HFFc6 (cell line): ENCODE measurements around the gene OTOA. TPM values are rescaled to one million over a fixed set of nuclear protein-coding genes. Genes with fewer than 3 reads are reported as not detected.
"Not testable (repeated sequence)": the region's sequence is repeated elsewhere in the genome, so short reads cannot be mapped to it uniquely, and the experiment has no call there.

Experiments
- DNase-seq: peaks from one replicate; pipeline ENCODE4 v3.0.0-alpha.2; 2018
- H3K27ac Mint-ChIP-seq: 2 replicates; pipeline ENCODE4 v1.8.0; 2020; ENCODE audit warnings: mild to moderate bottlenecking, mixed read lengths
- H3K27me3 Mint-ChIP-seq: 2 replicates; pipeline ENCODE4 v1.8.0; 2021; ENCODE audit warnings: mild to moderate bottlenecking, moderate library complexity, mixed read lengths; ENCODE audit not compliant: insufficient read depth
- H3K36me3 Mint-ChIP-seq: 2 replicates; pipeline ENCODE4 v1.8.0; 2021; ENCODE audit warnings: low read depth, mixed read lengths
- H3K4me1 Mint-ChIP-seq: 2 replicates; pipeline ENCODE4 v1.8.0; 2020; ENCODE audit warnings: low read depth, mixed read lengths
- H3K4me3 Mint-ChIP-seq: 2 replicates; pipeline ENCODE4 v1.8.0; 2020; ENCODE audit warnings: mild to moderate bottlenecking, moderate library complexity, mixed read lengths
- H3K9me3 Mint-ChIP-seq: 2 replicates; pipeline ENCODE4 v1.8.0; 2020; ENCODE audit warnings: mild to moderate bottlenecking, mixed read lengths
- total RNA-seq, 6 experiments: library from RNA; stranded (reverse); fragmentation: NEBNext Ultra II Directional; extraction: Animal tissue kit (Norgen Biotek cat#: 25700); gene quantifications; 2 replicates in 1 of 6; 3 replicates in 5 of 6; pipeline ENCODE4 v1.2.3, GENCODE V29; 2021
- TF ChIP-seq, protein P1 (sequence below): fragments of 200-600 bp; sonication (generic); IDR thresholded peaks from 2 replicates; pipeline ENCODE4 v1.5.0; 2021; ENCODE audit warnings: antibody characterized with exemption, mild to moderate bottlenecking

OTOA gene
- total RNA-seq, 6 experiments from 2014 or later = not detected

- no peak overlapping the region for H3K4me3 Mint-ChIP-seq
- H3K27me3 Mint-ChIP-seq = peaks cover 18% of the 10 kb centered on the region
- no peaks in the 10 kb centered on the region for H3K9me3 Mint-ChIP-seq
- H3K27ac Mint-ChIP-seq = no peak overlapping the region
- H3K4me1 Mint-ChIP-seq = no peaks in the 10 kb centered on the region
- H3K36me3 Mint-ChIP-seq = no peaks in the 10 kb centered on the region
- TF ChIP-seq, protein P1, sequence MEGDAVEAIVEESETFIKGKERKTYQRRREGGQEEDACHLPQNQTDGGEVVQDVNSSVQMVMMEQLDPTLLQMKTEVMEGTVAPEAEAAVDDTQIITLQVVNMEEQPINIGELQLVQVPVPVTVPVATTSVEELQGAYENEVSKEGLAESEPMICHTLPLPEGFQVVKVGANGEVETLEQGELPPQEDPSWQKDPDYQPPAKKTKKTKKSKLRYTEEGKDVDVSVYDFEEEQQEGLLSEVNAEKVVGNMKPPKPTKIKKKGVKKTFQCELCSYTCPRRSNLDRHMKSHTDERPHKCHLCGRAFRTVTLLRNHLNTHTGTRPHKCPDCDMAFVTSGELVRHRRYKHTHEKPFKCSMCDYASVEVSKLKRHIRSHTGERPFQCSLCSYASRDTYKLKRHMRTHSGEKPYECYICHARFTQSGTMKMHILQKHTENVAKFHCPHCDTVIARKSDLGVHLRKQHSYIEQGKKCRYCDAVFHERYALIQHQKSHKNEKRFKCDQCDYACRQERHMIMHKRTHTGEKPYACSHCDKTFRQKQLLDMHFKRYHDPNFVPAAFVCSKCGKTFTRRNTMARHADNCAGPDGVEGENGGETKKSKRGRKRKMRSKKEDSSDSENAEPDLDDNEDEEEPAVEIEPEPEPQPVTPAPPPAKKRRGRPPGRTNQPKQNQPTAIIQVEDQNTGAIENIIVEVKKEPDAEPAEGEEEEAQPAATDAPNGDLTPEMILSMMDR = no peak
- DNase-seq = no peak
Observed at GRCh38 chr16:21685034-21685455, 21.3 kb downstream of the OTOA start.

GRCh38 chr16:21689107-21689506, 25.3 kb downstream of the OTOA start:
- Mint-ChIP-seq H3K4me3 (no peak overlapping the region), H3K27me3 (peaks cover 22% of the 10 kb centered on the region), H3K9me3 (no peaks in the 10 kb centered on the region), H3K4me1 (no peaks in the 10 kb centered on the region), H3K27ac (no peak overlapping the region), H3K36me3 (no peaks in the 10 kb centered on the region)
- TF ChIP-seq, protein P1 = no peak
- DNase-seq = no peak

GRCh38 chr16:21690967-21691366, 27.2 kb downstream of the OTOA start:
- not testable (repeated sequence) for H3K27ac Mint-ChIP-seq, H3K36me3 Mint-ChIP-seq, H3K4me3 Mint-ChIP-seq, H3K4me1 Mint-ChIP-seq, H3K9me3 Mint-ChIP-seq, DNase-seq
- peaks cover 28% of the 10 kb centered on the region for H3K27me3 Mint-ChIP-seq

GRCh38 chr16:21694609-21695008, 30.8 kb downstream of the OTOA start:
- no peaks in the 10 kb centered on the region for H3K9me3 Mint-ChIP-seq

GRCh38 chr16:21697032-21697431, 33.3 kb downstream of the OTOA start:
- no peak for DNase-seq
- no peaks in the 10 kb centered on the region for H3K9me3 Mint-ChIP-seq
- H3K4me3 Mint-ChIP-seq = no peak overlapping the region
- TF ChIP-seq, protein P1 = no peak
- H3K36me3 Mint-ChIP-seq = no peaks in the 10 kb centered on the region
- H3K27ac Mint-ChIP-seq = no peak overlapping the region
- peaks cover 37% of the 10 kb centered on the region for H3K27me3 Mint-ChIP-seq
- no peaks in the 10 kb centered on the region for H3K4me1 Mint-ChIP-seq

More at GRCh38 chr16:21694609-21695008, 30.8 kb downstream of the OTOA start:
- Mint-ChIP-seq H3K4me3 (no peak overlapping the region), H3K27ac (no peak overlapping the region), H3K36me3 (no peaks in the 10 kb centered on the region), H3K27me3 (peaks cover 26% of the 10 kb centered on the region), H3K4me1 (no peaks in the 10 kb centered on the region)
- TF ChIP-seq, protein P1 = no peak
- DNase-seq = no peak

DNA sequence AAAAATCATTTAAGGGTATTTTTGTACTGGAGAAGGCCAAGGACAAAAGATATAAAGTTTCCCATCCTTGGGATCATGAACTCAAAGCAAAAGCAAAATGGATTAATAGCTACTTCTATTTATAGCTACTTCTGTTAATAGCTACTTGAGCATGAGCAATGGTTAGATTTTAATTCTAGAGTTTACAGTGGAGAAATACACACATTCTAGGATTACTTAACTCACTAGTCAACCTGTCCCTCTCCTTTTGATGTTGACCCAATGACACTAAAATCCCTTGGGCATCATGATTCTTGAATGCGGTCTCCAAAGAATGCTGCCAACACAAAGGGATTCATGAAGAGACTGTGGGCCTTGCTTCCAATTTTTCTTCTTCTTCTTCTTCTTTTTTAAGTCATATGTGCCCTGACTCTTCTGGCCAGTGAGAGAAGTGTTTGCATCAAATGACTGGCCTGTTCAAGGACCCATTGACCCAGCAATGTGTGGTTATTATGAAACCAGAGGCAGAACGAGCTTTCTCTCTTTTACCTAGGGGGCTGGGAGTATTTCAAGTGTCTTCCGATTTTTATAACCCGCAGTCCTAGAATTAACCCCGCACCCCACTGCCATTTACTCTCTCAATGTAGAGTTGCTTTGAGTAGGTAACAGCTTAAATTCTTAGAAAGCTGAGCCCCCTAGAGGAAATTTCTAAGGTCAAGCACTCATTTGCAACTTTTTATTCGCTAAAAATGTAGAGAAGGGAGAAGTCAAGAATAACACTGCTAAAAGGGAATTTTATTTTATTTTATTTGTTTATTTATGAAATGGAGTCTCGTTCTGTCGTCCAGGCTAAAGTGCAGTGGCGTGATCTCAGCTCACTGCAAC, 34.6 kb downstream of the OTOA start:
- H3K9me3 Mint-ChIP-seq = no peaks in the 10 kb centered on the region
- H3K4me3 Mint-ChIP-seq = no peak overlapping the region
- H3K4me1 Mint-ChIP-seq = no peaks in the 10 kb centered on the region
- no peak overlapping the region for H3K27ac Mint-ChIP-seq
- no peak for DNase-seq
- H3K27me3 Mint-ChIP-seq = peaks cover 31% of the 10 kb centered on the region
- H3K36me3 Mint-ChIP-seq = no peaks in the 10 kb centered on the region
- TF ChIP-seq, protein P1 = peak; percentile 20; the same call in 1 of the 2 replicates
